Mammary epithelial cell (primary cell): ENCODE data around the gene ATXN3L.

Experiments
- CTCF ChIP-seq, 2 donors: IDR thresholded peaks in 1 of 2; conservative IDR thresholded peaks in 1 of 2; 2 replicates each; pipeline ENCODE4 v1.5.1; 2011 to 2012; ENCODE audit warnings: inconsistent platforms in 2 of 2, low read length in 2 of 2, mild to moderate bottlenecking in 2 of 2, control low read depth in 1 of 2, low read depth in 1 of 2; ENCODE audit not compliant: insufficient read depth in 1 of 2; ENCODE audit errors: extremely low read depth in 1 of 2
- EZH2 ChIP-seq: IDR thresholded peaks from 2 replicates; pipeline ENCODE4 v1.6.1; 2012; ENCODE audit warnings: low read length, inconsistent platforms, borderline replicate concordance

GRCh38 chrX:13285229-13285628, 34.6 kb downstream of the ATXN3L start:
- TF ChIP-seq EZH2 = no peak
- TF ChIP-seq CTCF (conservative IDR thresholded peaks at IDR 0.05 in 1 of 2, IDR thresholded peaks at IDR 0.05 in 1 of 2; ENCODE audit: extremely low read depth in 1 of 2, insufficient read depth in 1 of 2, low read depth in 1 of 2, low read length in 2 of 2) = no peak
